GM10248 (cell line): ENCODE results near the gene ARHGEF11.

Experiments used
- CTCF ChIA-PET: fragments of 300-600 bp; sonication (Branson Sonifier 250); formaldehyde crosslinking; extraction: SDS; loops from one replicate; lab custom pipeline; 2021; ENCODE audit warnings: antibody characterized with exemption; lab: Yijun Ruan, JAX
- POLR2A ChIA-PET: fragments of 350-650 bp; sonication (Branson Sonifier 250); formaldehyde crosslinking; extraction: SDS; loops from one replicate; lab custom pipeline; 2020; ENCODE audit warnings: antibody characterized with exemption; lab: Yijun Ruan, JAX
- DNase-seq: peaks from one replicate; pipeline ENCODE4 v3.0.0; 2012; ENCODE audit errors: extremely low spot score
- TF ChIP-seq, protein P1 (sequence below): IDR thresholded peaks from 2 replicates; pipeline ENCODE4 v1.5.1; 2012; ENCODE audit warnings: mild to moderate bottlenecking, low read depth; ENCODE audit errors: extremely low read depth, missing control alignments, control extremely low read depth

Gene ARHGEF11

DNA sequence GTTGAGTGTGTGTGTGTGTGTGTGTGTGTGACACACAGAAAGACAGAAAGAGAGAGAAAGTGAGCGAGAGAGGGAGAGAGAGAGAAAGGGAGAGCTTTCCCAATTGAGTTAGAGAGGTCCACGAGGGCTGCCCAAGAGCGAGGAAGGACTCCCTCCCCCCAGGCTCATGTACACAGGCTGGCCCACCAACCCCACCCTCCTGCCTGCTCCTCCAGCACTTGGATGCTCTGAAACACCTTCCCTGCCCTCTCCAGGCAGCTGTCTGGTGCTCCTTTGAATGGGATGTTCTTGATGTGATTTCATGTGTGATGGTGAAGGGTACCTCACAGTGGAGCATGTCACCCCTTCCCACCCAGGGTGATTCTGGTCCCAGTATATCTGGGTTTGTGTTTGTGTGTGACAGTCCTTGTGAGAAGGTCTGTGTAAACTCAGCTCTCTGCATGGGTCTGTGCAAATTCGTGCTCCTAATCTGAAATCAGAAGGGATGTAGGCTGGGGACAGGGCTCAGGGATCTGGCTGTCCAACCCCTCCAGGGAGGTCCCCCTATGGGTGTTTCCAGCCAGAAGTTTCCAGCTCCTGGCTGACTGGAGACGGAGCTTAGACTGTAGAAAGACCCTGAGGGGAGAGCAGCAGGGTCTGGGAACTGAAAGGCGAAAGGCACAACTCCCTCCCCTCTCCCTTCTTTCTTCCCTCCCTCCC is 158.8 kb downstream of the ARHGEF11 start:
- DNase-seq: no peak
- POLR2A ChIA-PET: no interaction called here
- CTCF ChIA-PET: interaction anchor here (1.0 to 8.6 kb wide), 8 partner anchors 27 to 260 kb away, joined by 3 to 108 read pairs (median 6); partner anchors contain the start of gene NTRK1
- TF ChIP-seq, protein P1, sequence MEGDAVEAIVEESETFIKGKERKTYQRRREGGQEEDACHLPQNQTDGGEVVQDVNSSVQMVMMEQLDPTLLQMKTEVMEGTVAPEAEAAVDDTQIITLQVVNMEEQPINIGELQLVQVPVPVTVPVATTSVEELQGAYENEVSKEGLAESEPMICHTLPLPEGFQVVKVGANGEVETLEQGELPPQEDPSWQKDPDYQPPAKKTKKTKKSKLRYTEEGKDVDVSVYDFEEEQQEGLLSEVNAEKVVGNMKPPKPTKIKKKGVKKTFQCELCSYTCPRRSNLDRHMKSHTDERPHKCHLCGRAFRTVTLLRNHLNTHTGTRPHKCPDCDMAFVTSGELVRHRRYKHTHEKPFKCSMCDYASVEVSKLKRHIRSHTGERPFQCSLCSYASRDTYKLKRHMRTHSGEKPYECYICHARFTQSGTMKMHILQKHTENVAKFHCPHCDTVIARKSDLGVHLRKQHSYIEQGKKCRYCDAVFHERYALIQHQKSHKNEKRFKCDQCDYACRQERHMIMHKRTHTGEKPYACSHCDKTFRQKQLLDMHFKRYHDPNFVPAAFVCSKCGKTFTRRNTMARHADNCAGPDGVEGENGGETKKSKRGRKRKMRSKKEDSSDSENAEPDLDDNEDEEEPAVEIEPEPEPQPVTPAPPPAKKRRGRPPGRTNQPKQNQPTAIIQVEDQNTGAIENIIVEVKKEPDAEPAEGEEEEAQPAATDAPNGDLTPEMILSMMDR: no peak

DNA sequence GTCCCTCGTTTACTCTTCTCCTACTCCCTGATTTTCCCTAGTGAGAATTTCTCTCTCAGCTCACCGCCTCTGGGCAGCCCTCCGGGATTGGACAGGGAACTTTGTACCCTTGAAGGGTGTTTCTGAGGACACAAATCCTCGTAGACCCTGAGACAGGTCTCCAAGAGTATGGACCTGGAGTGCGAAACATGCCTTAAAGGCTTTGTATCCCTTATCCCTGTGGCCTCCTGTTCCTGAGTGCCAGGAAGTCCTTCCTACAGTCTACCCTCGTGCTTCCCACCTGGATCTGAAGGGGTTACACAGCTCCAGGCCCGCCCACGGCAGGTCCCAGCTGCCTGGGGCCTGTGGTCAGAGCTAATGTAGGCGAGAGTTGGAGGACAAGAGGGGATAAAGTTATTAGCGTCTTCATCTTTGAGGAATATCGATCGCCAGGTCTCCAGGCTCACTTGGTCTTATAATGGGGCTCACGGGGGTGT is 159.6 kb downstream of the ARHGEF11 start:
- TF ChIP-seq, protein P1: no peak
- no peak for DNase-seq
- ChIA-PET CTCF (interaction anchor here (1.0 to 4.5 kb wide), 6 partner anchors 9 to 197 kb away, joined by 3 to 18 read pairs (median 8); no protein-coding TSS in a partner anchor), POLR2A (no interaction called here)

DNA sequence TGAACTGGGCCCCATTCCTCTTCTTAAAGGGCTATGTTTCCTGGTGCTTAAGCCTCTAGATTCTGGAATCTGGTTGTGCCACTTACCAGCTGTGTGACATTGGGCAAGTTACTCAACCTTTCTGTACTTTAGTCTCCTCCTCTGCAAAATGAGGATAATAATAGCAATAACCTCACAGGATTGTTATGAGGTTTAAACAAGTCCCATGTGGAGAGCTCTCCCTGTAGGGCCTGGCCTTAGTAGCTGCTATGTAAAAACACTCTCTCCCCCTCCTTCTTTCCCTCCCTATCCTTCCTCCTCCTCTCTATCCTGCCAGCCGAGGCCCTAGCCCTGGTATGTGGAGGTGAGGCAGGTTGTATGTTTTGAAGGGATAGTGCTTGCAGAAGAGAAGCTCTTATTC is 160.2 kb downstream of the ARHGEF11 start:
- DNase-seq: no peak
- TF ChIP-seq, protein P1: no peak
- CTCF ChIA-PET: interaction anchor here (1.0 to 4.5 kb wide), 6 partner anchors 9 to 196 kb away, joined by 3 to 18 read pairs (median 8); no protein-coding TSS in a partner anchor
- POLR2A ChIA-PET: no interaction called here
